Left colon (tissue), 2 donors: ENCODE data around the gene CEMIP2. TPM values are rescaled to one million over a fixed set of nuclear protein-coding genes. Genes with fewer than 3 reads are reported as not detected.

Experiments
- ATAC-seq: fragments of 200-7000 bp; cut with Tn5 transposase; one replicate; pipeline ENCODE4 v1.9.1; 2020; ENCODE audit warnings: mild to moderate bottlenecking, moderate library complexity
- DNase-seq, 2 donors: peaks; one replicate each; pipeline ENCODE4 v3.0.0-alpha.2; 2020
- intact Hi-C, 2 donors: fragments of 100-400 bp; cut with DNase I in 1 of 2; cut with micrococcal nuclease in 1 of 2; formaldehyde crosslinking; loops; one replicate each; pipeline versions ENCODE4 v1.11.2 to v1.14.0; 2022; cut with DNase I, micrococcal nuclease
- total RNA-seq, 2 donors: library from RNA; stranded (reverse); fragmentation: NEBNext Ultra II Directional; extraction: Animal tissue kit (Norgen Biotek cat#: 25700); gene quantifications; one replicate each; pipeline ENCODE4 v1.2.1, GENCODE V29; 2021
- donor health status: DM: no; HTN: no; CAD: no.
- donor health status: DM: yes; HTN: yes; CAD: no.

CEMIP2 gene
- total RNA-seq, 2 donors from 2014 or later: 97.7 to 106 TPM

DNA sequence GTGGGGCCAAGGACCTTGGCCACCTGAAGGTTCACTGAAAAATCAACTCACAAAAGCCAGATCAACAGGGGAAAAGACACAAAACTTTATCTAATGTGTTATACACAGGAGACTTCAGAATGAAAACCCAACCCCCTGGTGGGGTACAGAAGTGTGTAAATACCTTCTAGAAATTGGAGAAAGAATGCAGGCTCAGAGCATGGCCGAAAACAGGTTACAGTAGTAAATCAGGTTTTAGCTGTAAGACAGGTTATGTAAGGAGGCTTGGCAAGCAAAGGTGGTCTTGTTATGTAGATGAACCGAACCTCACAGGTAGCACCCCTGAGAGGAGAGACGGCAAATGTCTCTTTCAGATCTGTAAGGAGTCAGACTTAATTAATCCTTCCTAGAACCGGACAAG, 10.0 kb downstream of the CEMIP2 start:
- ATAC-seq (no peak), DNase-seq (no peak)
- intact Hi-C loops: no loop called here

DNA sequence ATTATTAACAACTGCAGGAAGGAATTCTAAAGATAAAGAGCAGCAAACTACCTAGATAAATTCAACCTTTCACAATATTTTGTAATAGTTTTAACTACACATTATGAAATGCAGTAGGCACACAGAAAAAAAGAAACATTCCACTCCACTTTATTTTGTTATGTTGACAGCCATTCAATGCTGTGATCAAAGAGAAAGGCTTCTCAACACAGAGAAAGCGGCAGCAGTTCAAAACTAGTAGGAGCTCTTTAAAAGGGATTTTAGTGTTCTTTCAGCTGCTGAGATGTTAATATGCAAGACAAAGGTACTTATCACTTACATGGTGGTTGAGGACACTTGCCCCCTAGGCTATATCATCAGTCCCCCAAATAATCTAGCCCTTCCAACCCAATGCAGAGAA, 11.6 kb downstream of the CEMIP2 start:
- DNase-seq: no peak
- ATAC-seq: no peak
- intact Hi-C loops: no loop called here

DNA sequence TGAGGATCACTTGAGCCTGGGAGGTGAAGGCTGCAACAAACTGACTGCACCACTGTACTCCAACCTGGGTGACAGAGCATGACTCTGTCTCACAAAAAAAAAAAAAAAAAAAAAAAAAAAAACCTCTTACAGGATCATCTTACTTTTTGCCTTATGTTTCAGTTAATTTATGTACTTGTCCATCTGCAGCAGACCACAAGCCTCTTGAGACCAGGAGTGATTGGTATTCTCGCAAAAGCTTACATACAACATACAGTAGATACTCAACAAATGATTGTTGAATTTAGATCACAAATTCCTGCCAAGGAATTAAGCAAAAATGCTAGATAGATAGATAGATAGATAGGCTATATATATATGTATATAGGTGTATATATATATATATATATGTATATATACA, 12.4 kb downstream of the CEMIP2 start:
- intact Hi-C loops: no loop called here
- DNase-seq: no peak
- ATAC-seq: no peak

DNA sequence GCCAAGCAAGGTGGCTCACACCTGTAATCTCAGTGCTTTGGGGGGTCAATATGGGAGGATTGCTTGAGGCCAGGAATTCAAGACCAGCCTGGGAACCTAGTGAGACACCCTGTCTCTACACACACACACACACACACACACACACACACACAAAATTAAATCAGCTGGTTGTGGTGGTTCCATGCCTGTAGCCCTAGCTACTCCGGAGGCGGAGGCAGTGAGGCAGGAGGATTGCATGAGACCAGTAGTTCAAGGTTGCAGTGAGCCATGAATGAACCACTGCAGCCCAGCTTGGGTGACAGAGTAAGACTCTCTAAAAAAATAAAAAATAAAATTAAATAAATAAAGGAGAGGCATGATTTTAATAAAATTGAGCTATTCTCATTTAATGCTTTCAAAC, 13.1 kb downstream of the CEMIP2 start:
- DNase-seq (no peak), ATAC-seq (no peak)
- intact Hi-C loops: no loop called here

DNA sequence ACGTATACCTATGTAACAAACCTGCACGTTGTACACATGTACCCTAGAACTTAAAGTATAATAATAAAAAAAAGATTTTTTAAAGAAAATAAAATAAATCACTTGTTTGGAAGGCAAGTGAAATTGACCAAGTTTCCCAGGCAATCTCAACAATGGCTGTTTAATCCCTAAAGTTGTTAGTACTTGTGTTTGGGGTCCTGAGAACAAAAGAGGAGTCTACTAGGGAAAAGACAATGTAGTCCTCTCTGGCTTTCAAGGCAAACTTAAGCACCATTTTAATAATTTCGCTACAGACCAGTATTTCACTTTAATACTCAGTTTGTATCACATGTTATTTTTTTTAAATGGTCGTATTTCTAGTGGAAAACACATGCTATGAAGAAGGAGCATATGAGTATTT, 14.2 kb downstream of the CEMIP2 start:
- DNase-seq (no peak), ATAC-seq (no peak)
- intact Hi-C loops: no loop called here

DNA sequence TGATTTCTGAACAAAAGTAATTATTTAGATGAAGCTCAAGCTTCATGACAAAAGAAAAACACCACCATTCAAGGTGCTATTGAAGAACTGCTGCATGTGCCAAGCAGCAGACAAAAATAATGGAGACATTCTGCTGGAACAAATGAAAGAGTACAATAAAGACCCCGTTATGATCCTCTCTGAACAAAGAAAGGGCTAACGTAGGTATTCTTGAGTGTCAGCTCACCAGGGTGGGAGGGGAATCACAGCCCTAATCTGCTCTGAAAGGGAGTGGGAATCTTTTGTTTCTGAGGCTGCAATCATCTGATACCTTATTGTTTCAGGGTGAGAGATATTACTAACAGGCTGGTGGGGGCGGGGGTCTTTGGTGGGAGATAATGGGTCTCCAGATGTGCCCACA, 15.4 kb downstream of the CEMIP2 start:
- no peak for ATAC-seq

DNA sequence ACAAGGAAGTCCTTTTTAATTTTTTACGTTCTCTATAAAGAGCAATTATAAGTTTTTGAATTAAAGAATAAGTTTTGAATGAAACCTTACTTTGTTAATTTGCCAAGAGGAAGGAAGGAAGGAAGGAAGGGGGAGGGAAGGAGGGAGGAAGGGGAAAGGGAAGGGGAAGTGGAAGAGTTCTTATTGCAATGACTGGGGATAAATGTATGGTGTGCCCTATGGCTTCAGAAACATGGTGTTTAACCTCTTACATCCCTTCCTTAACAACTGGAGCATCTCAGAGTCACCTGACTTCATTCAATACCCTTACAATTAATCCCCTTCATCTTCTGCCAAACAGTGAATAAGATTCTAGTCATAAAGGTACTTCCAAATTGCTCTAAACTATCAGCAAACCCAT, 16.0 kb downstream of the CEMIP2 start:
- ATAC-seq (peak; percentile 35), DNase-seq (no peak)
- intact Hi-C loops: no loop called here

More for the DNA sequence above, 15.4 kb downstream of the CEMIP2 start:
- intact Hi-C loops: no loop called here
- DNase-seq: no peak

DNA sequence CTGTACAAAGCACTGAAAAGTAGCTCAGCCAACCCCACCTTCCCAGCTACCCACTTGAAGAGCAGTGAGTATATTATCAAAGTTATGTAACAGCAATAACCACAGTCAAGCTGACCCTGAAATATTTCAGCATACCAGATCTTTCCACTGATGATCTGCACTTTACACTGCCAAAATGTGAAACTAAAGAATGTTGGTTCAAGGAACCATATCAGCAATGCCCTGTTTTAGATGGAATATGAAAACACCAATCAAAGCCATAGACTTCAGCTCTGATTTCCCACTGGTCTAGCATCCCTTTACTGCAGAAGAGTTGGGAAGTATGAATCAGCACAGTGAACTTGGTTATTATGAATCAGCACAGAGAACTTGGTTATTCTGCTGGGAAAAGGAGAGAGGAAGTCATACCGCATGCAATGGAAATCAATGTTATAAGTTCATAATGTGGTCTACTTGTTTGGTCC, 20.0 kb downstream of the CEMIP2 start:
- ATAC-seq (no peak), DNase-seq (no peak)
- intact Hi-C loops: no loop called here

DNA sequence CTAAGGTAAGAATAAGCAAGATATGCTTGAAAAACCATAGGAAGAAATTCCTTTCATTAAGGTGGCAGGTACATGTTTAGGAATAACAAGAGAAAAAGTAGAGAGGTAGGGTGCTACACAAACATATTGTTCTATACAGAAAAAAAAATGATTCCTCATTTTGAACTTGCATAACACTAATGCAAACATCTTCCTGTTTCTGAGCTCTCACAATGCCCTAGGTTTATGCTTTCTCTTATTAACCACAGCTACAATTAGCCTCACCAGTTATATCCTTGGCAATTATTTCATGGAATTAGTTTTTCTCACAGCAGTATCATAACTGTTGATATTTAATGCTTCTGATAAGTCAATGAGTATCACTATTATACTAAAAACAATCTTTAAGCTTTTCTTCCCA, 20.7 kb downstream of the CEMIP2 start:
- intact Hi-C loops: no loop called here
- DNase-seq (no peak), ATAC-seq (no peak)

DNA sequence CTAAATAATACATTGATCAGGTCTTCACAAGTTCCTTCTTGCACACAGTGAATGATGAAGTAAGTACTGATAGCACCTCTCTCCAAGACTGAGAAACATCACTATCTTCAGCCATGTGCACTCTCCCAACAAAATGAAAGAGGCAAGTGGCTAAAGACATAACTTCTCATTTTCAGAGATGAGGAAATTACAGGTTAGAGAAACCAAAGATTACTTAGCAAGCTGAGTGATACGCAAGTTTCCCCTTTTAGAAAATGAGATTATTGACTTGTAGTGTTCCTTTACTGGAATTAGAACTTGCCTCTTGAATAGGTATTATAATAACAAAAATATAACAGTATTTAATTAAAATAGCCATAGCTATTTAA, 21.6 kb downstream of the CEMIP2 start:
- intact Hi-C loops: no loop called here
- ATAC-seq (no peak), DNase-seq (no peak)

DNA sequence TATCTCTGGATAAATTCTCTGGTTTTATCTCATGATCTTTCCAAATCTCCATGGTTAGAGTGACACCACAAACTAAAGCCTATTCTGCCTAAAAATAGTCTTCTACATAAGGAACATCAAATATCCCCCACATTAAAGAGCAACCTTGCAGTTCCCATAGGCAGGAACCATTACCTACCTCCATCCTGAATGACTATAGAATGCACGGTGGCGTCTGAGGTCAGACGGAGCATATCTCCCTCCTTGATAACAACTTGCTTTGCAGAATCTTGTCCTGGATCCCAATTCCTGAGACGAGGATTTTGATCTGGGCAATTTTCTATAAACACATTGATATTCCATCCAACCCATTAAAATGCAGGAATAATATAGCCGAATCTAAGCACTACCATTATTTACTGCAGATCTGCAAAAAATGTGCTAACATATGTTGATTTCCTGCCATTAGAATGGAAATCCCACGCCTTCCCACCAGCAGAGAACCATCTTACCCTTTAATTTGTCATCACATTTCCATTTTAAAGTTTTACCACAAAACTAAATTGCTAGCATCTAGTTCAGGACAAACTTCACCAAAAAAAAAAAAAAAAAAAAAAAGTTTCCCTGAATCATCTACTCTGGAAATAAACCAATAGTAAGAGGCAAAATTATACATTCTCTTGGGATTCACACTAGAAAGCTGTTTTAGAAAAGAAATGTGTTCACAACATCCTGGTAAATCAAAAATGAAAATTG, 22.1 kb downstream of the CEMIP2 start:
- ATAC-seq: no peak

DNA sequence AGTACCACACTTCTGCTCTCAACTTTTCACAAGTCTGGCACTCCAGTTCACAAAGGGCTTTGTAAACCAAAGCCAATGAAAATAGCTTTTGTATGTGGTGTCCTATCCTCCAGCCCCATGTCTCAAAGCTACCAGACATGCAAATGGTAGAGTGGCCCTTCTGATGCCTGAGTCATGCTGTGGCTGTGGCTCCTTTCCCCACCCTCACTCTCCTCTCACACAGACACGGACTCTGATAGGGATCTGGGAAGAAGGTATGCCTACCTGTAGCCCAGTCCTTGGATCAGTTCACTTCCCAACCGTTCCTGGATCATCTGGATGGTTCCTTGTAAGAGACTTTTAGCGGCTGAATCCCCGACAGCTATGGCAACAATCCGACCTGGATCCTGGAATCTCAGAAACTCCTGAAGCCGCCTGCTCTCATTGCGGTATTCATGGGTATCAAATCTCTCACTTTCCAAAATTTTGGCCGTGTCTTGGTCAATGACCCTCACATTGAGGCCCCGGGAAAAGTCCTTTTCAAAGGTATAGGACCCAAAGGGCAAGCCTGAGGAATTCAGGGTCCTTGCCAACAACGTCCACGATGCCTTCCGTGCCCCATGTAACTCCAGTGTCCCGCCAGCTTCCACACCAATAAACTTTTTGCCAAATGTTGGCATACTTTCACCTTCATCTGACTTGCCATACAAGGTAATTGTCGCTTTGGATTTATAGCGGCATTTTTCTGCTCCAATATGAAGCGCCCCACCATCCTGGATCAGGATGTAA, 23.4 kb downstream of the CEMIP2 start:
- intact Hi-C loops: no loop called here
- ATAC-seq (peak; percentile 13), DNase-seq (no peak)

More for the DNA sequence above, 22.1 kb downstream of the CEMIP2 start:
- no peak for DNase-seq
- intact Hi-C loops: no loop called here

DNA sequence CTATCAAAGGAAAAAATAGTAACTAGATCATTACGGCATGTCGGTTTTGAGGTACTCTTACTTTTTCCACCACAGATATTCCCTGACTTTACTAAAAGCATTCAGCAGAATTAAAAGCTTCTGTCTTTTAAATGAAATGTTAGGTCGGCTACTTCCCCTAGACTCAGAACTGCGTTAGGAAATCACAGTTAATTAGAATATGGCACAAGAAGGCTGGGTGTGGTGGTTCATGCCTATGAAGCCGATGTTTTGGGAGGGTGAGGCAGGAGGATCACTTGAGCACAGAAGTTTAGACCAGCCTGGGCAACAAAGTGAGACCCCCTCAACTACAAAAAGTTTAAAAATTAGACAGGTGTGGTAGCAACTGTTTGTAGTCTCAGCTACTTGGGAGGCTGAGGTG, 24.4 kb downstream of the CEMIP2 start:
- intact Hi-C loops: no loop called here
- DNase-seq: no peak
- ATAC-seq: no peak

DNA sequence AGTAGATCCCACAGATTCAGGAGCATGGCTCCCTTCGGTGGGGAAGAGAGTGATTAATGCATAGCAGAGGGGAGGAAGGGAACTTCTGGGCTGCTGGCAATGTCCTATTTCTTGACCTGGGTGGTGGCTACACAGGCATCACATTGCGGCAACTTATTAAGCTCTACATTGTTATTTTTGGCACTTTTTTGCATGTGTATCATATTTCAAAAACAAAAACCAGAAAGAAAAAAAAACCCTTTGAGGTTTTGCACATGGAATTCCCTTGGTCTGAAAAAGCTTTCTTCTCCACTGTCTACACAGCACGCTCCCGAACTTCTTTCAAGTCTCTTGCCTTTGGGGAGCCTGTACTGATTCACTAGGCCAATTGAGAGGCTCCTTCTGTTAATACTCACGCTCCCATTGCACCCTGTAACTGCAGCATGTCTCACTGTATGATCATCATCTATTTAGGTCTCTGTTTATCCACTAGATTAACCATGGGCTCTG, 25.1 kb downstream of the CEMIP2 start:
- DNase-seq (no peak), ATAC-seq (no peak)
- intact Hi-C loops: no loop called here

DNA sequence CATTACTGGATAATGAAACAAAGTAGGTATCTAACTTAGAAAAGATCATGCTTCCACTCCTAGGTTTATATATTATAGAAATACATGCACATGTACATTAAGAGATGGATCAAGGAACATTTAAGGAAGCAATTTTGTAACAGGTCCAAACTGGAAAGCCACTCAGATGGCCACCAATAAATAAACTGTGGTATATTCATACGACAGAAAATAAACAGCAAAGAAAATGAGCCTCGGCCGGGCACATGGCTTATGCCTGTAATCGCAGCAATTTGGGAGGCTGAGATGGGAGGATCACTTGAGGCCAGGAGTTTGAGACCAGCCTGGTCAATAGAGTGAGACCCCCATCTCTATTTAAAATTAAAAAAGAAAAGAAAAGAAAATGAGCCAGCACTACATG, 25.6 kb downstream of the CEMIP2 start:
- DNase-seq: no peak
- intact Hi-C loops: no loop called here
- no peak for ATAC-seq

DNA sequence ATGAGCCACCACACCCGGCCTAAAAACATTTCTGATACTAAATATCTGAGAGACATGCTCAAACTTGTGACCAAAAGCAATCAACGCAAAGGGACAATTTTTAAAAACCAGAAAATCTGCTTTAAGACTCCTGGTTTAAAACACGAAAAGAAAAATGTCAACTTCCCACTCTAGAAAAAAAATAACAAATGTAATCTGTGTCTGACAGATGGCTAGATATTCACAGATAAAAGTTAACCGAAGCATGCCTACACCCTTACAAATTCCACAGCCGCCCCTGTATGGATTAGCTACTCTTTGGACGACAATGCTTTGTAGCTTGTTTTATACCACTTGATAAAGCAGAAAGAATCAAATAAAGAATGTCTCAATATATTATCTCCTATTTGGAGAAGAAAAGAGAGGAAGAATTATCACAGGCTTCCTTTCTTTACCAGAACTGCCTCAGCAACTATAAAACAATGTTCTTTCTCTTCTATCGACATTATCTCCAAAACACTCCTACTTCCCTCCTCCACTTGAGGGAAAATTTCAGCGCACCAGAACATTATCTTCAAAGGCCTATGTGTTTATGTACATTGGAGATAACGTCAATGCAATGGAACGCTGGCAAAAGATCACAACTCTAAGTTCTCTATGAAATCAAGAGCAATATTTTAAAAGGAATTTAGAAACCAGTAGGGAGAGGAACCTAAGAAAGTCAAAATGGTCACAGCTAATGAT, 26.2 kb downstream of the CEMIP2 start:
- DNase-seq: no peak
- intact Hi-C loops: no loop called here
- ATAC-seq: peak; percentile 65

DNA sequence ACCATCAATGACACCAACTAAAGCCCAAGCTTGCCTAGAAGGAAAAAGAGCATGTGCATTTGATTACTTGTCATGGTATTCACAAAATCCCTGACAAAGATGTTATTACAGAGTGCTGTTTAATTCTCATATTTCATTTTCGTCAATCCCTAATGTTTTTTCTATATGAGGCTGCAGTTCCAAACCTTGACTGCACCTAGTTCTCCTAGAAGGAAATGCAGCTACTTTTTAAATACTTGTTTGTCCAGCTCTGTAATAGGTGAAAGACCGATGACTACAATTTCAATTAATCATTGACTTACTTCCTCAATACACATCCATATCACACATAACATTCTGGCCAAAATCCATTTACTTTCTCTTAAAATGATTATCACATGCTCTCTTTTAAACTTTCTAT, 28.1 kb downstream of the CEMIP2 start:
- intact Hi-C loops: no loop called here
- ATAC-seq (peak; percentile 85), DNase-seq (no peak)

DNA sequence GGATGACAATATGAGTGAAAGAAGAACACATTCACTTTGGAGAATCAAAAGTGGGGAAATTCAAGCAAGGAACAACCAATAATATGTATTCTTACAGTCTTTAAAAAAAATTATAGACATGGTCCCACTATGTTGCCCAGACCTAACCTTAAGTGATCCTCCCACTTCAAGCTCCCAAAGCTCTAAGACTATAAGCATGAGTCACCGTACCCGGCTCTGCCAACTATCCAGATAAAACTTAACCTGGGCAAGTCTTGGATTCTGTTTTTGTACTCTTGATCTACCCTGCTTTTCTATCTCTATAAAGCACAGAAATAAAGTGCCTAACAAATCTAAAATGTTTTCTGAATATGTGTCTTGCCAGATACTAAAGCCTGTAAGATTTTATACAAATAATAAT, 30.9 kb downstream of the CEMIP2 start:
- no peak for DNase-seq
- ATAC-seq: peak; percentile 34
- intact Hi-C loops: no loop called here

DNA sequence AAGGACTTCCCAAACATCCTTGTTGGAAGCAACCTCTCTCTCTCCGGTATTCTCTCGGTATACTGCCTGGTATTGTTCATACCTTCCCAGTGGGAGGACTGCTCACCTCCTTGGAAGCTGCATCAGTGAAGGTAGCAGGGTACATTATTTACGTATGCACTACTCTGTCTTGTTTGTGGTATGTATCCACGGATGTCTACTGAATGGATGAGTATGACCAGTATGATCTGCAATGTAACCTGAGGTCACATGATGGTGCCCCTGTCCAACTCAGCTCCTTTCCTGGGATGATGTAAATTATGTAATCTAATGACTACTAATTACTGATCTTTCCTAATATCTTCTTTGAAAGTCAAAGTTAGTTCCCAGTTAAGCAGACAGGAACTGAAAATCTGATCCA, 32.1 kb downstream of the CEMIP2 start:
- DNase-seq (no peak), ATAC-seq (no peak)
- intact Hi-C loops: no loop called here

DNA sequence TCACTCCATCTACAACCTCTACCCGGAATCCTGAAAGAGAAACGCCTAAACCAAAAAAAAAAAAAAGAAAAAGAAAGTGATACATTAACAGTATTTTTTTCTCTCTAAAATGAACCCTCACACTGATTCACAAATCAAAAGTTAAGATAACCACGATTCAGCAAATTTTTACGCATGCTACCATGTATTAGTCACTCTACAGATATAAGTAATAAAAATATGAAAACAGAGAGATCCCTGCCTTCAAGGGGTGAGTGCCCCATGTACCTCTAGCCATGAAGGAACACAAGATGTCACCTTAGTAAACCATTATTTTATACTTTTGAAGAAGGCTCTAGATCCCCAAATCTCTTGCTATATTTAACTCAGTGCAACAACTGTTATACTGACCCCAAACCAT, 33.4 kb downstream of the CEMIP2 start:
- DNase-seq (no peak), ATAC-seq (no peak)
- intact Hi-C loops: no loop called here
